ENCODE measurements around the gene SEPTIN6.

GRCh38 chrX:119738742-119739141 lies 45.8 kb upstream of the SEPTIN6 start:
- no peak for TF ChIP-seq EZH2 (IDR thresholded peaks at IDR 0.05; ENCODE audit: low read depth, low read length, severe bottlenecking)
- no peak for TF ChIP-seq SP2 (IDR thresholded peaks at IDR 0.05; ENCODE audit: low read length)
- no peak for TF ChIP-seq RAD21 (IDR thresholded peaks at IDR 0.05 in 1 of 2, conservative IDR thresholded peaks at IDR 0.05 in 1 of 2; ENCODE audit: low read depth in 2 of 2, low read length in 2 of 2)
- no peak for TF ChIP-seq POLR2A (IDR thresholded peaks at IDR 0.05; ENCODE audit: control extremely low read depth in 1 of 2, low read depth in 2 of 2, low read length in 2 of 2)
- no peak for TF ChIP-seq CEBPB (IDR thresholded peaks at IDR 0.05; ENCODE audit: low read depth, low read length)
